A549 (cell line): Measurements from ENCODE around the gene LRRC51. TPM values are rescaled to one million over a fixed set of nuclear protein-coding genes. Genes with fewer than 3 reads are reported as not detected.

Experiments used
- ATAC-seq, 2 experiments: fragments of 200-7000 bp in 1 of 2; fragments of >200 bp in 1 of 2; cut with Nextera tagmentation in 1 of 2; cut with Tn5 transposase in 1 of 2; 3 replicates each; pipeline versions ENCODE4 v1.8.0 to v1.9.1; 2018 to 2020; ENCODE audit warnings: mild to moderate bottlenecking in 1 of 2, moderate library complexity in 1 of 2
- CTCF ChIA-PET: fragments of 300-600 bp; sonication (Branson Sonifier 250); formaldehyde crosslinking; extraction: SDS; loops from one replicate; lab custom pipeline; 2021; ENCODE audit warnings: antibody characterized with exemption, inconsistent platforms; lab: Yijun Ruan, JAX
- POLR2A ChIA-PET: fragments of 350-600 bp; formaldehyde crosslinking; extraction: SDS; loops from one replicate; lab custom pipeline; 2021; ENCODE audit warnings: antibody characterized with exemption, inconsistent platforms; lab: Yijun Ruan, JAX
- DNase-seq, 2 experiments: peaks; one replicate each; pipeline versions ENCODE4 v3.0.0 to v3.0.0-alpha.2; 2011 to 2016; ENCODE audit warnings: low read depth in 1 of 2, low spot score in 1 of 2
- FAIRE-seq: peaks from 2 replicates; lab custom pipeline; 2011; peaks lifted over from hg19 to GRCh38; lab: Jason Lieb, UNC
- H3K27ac ChIP-seq, 2 experiments: fragments of >200 bp; sonication (Bioruptor Twin); formaldehyde crosslinking; 3 replicates each; pipeline ENCODE4 v1.5.1; 2016 to 2017
- H3K4me1 ChIP-seq: fragments of >200 bp; sonication (Bioruptor Twin); formaldehyde crosslinking; 3 replicates; pipeline ENCODE4 v1.6.1; 2016
- H3K4me2 ChIP-seq: fragments of >200 bp; sonication (Bioruptor Twin); formaldehyde crosslinking; 3 replicates; pipeline ENCODE4 v1.6.1; 2016
- H3K4me3 ChIP-seq: fragments of >200 bp; sonication (Bioruptor Twin); formaldehyde crosslinking; 3 replicates; pipeline ENCODE4 v1.5.1; 2016
- H3K9me3 ChIP-seq: fragments of >200 bp; sonication (Bioruptor Twin); formaldehyde crosslinking; 3 replicates; pipeline ENCODE4 v1.6.1; 2016
- BCL3 ChIP-seq: fragments of >200 bp; sonication (Bioruptor Twin); formaldehyde crosslinking; IDR thresholded peaks from 3 replicates; pipeline ENCODE4 v1.6.1; 2016
- BHLHE40 ChIP-seq: IDR thresholded peaks from 2 replicates; pipeline ENCODE4 v1.6.1; 2012; ENCODE audit warnings: low read depth, low read length, inconsistent platforms
- CBX8 ChIP-seq: fragments of 200-600 bp; sonication (generic); IDR thresholded peaks from 2 replicates; pipeline ENCODE4 v1.6.1; 2016
- CEBPB ChIP-seq, 2 experiments: fragments of >200 bp in 1 of 2; sonication (Bioruptor Twin) in 1 of 2; formaldehyde crosslinking in 1 of 2; IDR thresholded peaks; 2 replicates each; pipeline ENCODE4 v1.6.1; 2012 to 2016
- CHD4 ChIP-seq: fragments of 200-600 bp; sonication (generic); IDR thresholded peaks from 2 replicates; pipeline ENCODE4 v1.6.1; 2016; ENCODE audit warnings: antibody characterized with exemption, mild to moderate bottlenecking, borderline replicate concordance
- EHF ChIP-seq: fragments of 250-450 bp; sonication (Bioruptor Pico); IDR thresholded peaks from 2 replicates; pipeline ENCODE4 v1.5.0; 2020; ENCODE audit warnings: mild to moderate bottlenecking
- EP300 ChIP-seq, 2 experiments: fragments of >200 bp; sonication (Bioruptor Twin); formaldehyde crosslinking; IDR thresholded peaks; 2 replicates in 1 of 2; 3 replicates in 1 of 2; pipeline ENCODE4 v1.6.1; 2016 to 2017
- ESRRA ChIP-seq: fragments of 150-350 bp; IDR thresholded peaks from 2 replicates; pipeline ENCODE4 v1.6.1; 2014; ENCODE audit warnings: mild to moderate bottlenecking, low read length, borderline replicate concordance
- FOXS1 ChIP-seq: fragments of 250-450 bp; sonication (Bioruptor Pico); IDR thresholded peaks from 2 replicates; pipeline ENCODE4 v1.5.0; 2020; ENCODE audit warnings: mild to moderate bottlenecking, moderate library complexity
- HDAC2 ChIP-seq: fragments of 200-600 bp; sonication (generic); IDR thresholded peaks from 2 replicates; pipeline ENCODE4 v1.6.1; 2016
- HMGXB4 ChIP-seq: fragments of 250-450 bp; sonication (Bioruptor Pico); IDR thresholded peaks from 2 replicates; pipeline ENCODE4 v1.5.0; 2021; ENCODE audit warnings: mild to moderate bottlenecking, moderate library complexity, borderline replicate concordance
- HOXA7 ChIP-seq: fragments of 250-450 bp; sonication (Bioruptor Pico); IDR thresholded peaks from 2 replicates; pipeline ENCODE4 v1.5.0; 2020; ENCODE audit warnings: mild to moderate bottlenecking, moderate library complexity
- JUNB ChIP-seq: fragments of >200 bp; sonication (Bioruptor Twin); formaldehyde crosslinking; IDR thresholded peaks from 2 replicates; pipeline ENCODE4 v1.6.1; 2016
- MAFK ChIP-seq: fragments of 450-650 bp; IDR thresholded peaks from 2 replicates; pipeline ENCODE4 v1.6.1; 2014; ENCODE audit not compliant: partially characterized antibody
- MAZ ChIP-seq: fragments of 150-350 bp; IDR thresholded peaks from 2 replicates; pipeline ENCODE4 v1.6.1; 2014; ENCODE audit warnings: antibody characterized with exemption, low read depth, low read length, borderline replicate concordance
- NFE2L2 ChIP-seq: fragments of 150-350 bp; conservative IDR thresholded peaks from 2 replicates; pipeline ENCODE4 v1.6.1; 2014; ENCODE audit warnings: low read length
- NR3C1 ChIP-seq: fragments of >200 bp; sonication (Bioruptor Twin); formaldehyde crosslinking; IDR thresholded peaks from 3 replicates; pipeline ENCODE4 v1.6.1; 2017
- PBX3 ChIP-seq: IDR thresholded peaks from 2 replicates; pipeline ENCODE4 v1.6.1; 2012
- PHF8 ChIP-seq: fragments of 200-600 bp; sonication (generic); IDR thresholded peaks from 2 replicates; pipeline ENCODE4 v1.6.1; 2016; ENCODE audit warnings: low read depth, mild to moderate bottlenecking, antibody characterized with exemption, moderate library complexity, borderline replicate concordance
- POLR2A ChIP-seq: IDR thresholded peaks from 2 replicates; pipeline ENCODE4 v1.6.1; 2012; ENCODE audit warnings: mild to moderate bottlenecking, low read length
- POLR2AphosphoS2 ChIP-seq: conservative IDR thresholded peaks from 2 replicates; pipeline ENCODE4 v1.6.1; 2012; ENCODE audit warnings: low read length, improper control_type of control experiment, inconsistent platforms
- RAD21 ChIP-seq, 2 experiments: fragments of >200 bp in 1 of 2; sonication (Bioruptor Twin) in 1 of 2; formaldehyde crosslinking in 1 of 2; IDR thresholded peaks in 1 of 2; conservative IDR thresholded peaks in 1 of 2; 2 replicates in 1 of 2; 3 replicates in 1 of 2; pipeline ENCODE4 v1.6.1; 2012 to 2018; ENCODE audit warnings: inconsistent platforms in 1 of 2
- RARB ChIP-seq: fragments of 250-450 bp; sonication (Bioruptor Pico); IDR thresholded peaks from 2 replicates; pipeline ENCODE4 v1.8.0; 2021; ENCODE audit warnings: mild to moderate bottlenecking, moderate library complexity
- RCOR1 ChIP-seq: fragments of 150-350 bp; IDR thresholded peaks from 2 replicates; pipeline ENCODE4 v1.6.1; 2014; ENCODE audit warnings: antibody characterized with exemption, low read length, low read depth
- SMC3 ChIP-seq: fragments of >200 bp; sonication (Bioruptor Twin); formaldehyde crosslinking; IDR thresholded peaks from 3 replicates; pipeline ENCODE4 v1.6.1; 2018; ENCODE audit warnings: inconsistent platforms
- SREBF2 ChIP-seq: fragments of 450-650 bp; IDR thresholded peaks from 2 replicates; pipeline ENCODE4 v1.6.1; 2014; ENCODE audit warnings: mild to moderate bottlenecking, moderate library complexity
- TP53 ChIP-seq: fragments of 250-450 bp; sonication (Bioruptor Pico); IDR thresholded peaks from 2 replicates; pipeline ENCODE4 v1.5.0; 2021; ENCODE audit warnings: mild to moderate bottlenecking, moderate library complexity
- ZFP36 ChIP-seq: fragments of 450-650 bp; IDR thresholded peaks from 2 replicates; pipeline ENCODE4 v1.6.1; 2014; ENCODE audit warnings: borderline replicate concordance; ENCODE audit not compliant: partially characterized antibody
- WGBS: methylation state at CpG from one replicate; pipeline ENCODE4 v1.1.6; 2017; ENCODE audit errors: missing lambda C conversion rate; 5-methylcytosine and 5-hydroxymethylcytosine counted together
- polyA plus RNA-seq, 4 experiments: library from polyadenylated mRNA; depleted of rRNA in 3 of 4; stranded (reverse); fragments of >200 nt; fragmentation: RNase III in 1 of 4; extraction: RNeasy Plus Mini Kit Qiagen cat#74134 plus additional on column Dnase treatment in 1 of 4; gene quantifications; 2 replicates in 3 of 4; 3 replicates in 1 of 4; pipeline ENCODE4 v1.2.3, GENCODE V29; 2011 to 2017
- TF ChIP-seq, protein P1 (sequence below): IDR thresholded peaks from 2 replicates; pipeline ENCODE4 v1.6.1; 2012; ENCODE audit warnings: low read depth, borderline replicate concordance
- TF ChIP-seq, protein P2 (sequence below): fragments of 250-450 bp; sonication (Bioruptor Pico); IDR thresholded peaks from 2 replicates; pipeline ENCODE4 v1.5.0; 2020; ENCODE audit warnings: low read depth, mild to moderate bottlenecking, moderate library complexity
- TF ChIP-seq, protein P3 (sequence below): fragments of 450-650 bp; IDR thresholded peaks from 2 replicates; pipeline ENCODE4 v1.6.1; 2014; ENCODE audit warnings: antibody characterized with exemption

The LRRC51 gene
- polyA plus RNA-seq, 2 of the 4 experiments (the other 2 are of a cell fraction), result 8.2 to 14.3 TPM

- DNase-seq (no peak), FAIRE-seq (no peak), ATAC-seq (no peak)
- TF ChIP-seq SMC3 (no peak), JUNB (no peak), TP53 (no peak), RARB (CRISPR knock-in tag) (no peak), EP300 (IDR thresholded peaks at IDR 0.05) (no peak), EHF (CRISPR knock-in tag) (no peak), PBX3 (no peak), MAFK (no peak), POLR2AphosphoS2 (no peak), BCL3 (no peak), BHLHE40 (no peak), HDAC2 (no peak), RAD21 (conservative IDR thresholded peaks at IDR 0.05 in 1 of 2, IDR thresholded peaks at IDR 0.05 in 1 of 2) (no peak), HOXA7 (no peak), CHD4 (no peak), ZFP36 (no peak), ESRRA (no peak)
- TF ChIP-seq, protein P1, sequence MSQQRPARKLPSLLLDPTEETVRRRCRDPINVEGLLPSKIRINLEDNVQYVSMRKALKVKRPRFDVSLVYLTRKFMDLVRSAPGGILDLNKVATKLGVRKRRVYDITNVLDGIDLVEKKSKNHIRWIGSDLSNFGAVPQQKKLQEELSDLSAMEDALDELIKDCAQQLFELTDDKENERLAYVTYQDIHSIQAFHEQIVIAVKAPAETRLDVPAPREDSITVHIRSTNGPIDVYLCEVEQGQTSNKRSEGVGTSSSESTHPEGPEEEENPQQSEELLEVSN, result no peak
- TF ChIP-seq, protein P2, sequence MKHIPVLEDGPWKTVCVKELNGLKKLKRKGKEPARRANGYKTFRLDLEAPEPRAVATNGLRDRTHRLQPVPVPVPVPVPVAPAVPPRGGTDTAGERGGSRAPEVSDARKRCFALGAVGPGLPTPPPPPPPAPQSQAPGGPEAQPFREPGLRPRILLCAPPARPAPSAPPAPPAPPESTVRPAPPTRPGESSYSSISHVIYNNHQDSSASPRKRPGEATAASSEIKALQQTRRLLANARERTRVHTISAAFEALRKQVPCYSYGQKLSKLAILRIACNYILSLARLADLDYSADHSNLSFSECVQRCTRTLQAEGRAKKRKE, result no peak
- Histone ChIP-seq H3K27ac (no peak overlapping the region), H3K4me2 (no peak overlapping the region), H3K4me1 (no peaks in the 10 kb centered on the region), H3K9me3 (no peaks in the 10 kb centered on the region), H3K4me3 (no peak overlapping the region)
- CTCF ChIA-PET, result interaction anchor here (0.6 to 4.8 kb wide), 6 partner anchors 10 to 73 kb away, joined by 3 to 27 read pairs (median 3); no protein-coding TSS in a partner anchor
- 62% methylated on average over 2 of the region's 2 CpGs for WGBS
- POLR2A ChIA-PET, result no interaction called here
Observed at GRCh38 chr11:72120930-72121329, 40.3 kb downstream of the LRRC51 start.

DNA sequence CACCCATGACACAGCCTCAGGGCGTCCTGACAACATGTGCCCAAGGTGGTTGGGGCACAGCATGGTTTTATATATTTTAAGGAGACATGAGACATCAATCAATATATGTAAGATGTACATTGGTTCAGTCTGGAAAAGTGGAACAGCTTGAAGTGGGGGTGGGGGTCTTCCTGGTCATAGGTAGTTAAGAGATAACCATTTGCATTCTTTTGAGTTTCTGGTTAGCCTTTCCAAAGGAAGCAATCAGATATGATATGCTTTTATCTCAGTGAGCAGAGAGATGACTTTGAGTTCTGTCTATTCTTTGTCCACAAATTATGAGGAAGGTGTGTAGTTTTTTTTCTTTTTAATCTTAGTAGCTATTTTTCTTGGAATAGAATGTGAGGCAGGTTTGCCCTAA is 42.0 kb downstream of the LRRC51 start:
- POLR2A ChIA-PET, result interaction anchor here (1.7 kb wide), 1 partner anchor 10 kb away, joined by 4 read pairs; the partner anchor contains the start of gene ANAPC15

More for the DNA sequence above, 42.0 kb downstream of the LRRC51 start:
- no peaks in the 10 kb centered on the region for H3K9me3 ChIP-seq
- FAIRE-seq (no peak), ATAC-seq (no peak), DNase-seq (no peak)
- CTCF ChIA-PET, result interaction anchor here (1.0 to 4.8 kb wide), 4 partner anchors 12 to 61 kb away, joined by 3 to 27 read pairs (median 5); no protein-coding TSS in a partner anchor
- H3K4me2 ChIP-seq, result no peak overlapping the region
- no peak overlapping the region for H3K4me3 ChIP-seq
- TF ChIP-seq PHF8 (no peak), POLR2AphosphoS2 (no peak), FOXS1 (CRISPR knock-in tag) (no peak), NFE2L2 (no peak), CBX8 (no peak), SREBF2 (no peak), POLR2A (no peak), EP300 (IDR thresholded peaks at IDR 0.05) (no peak), MAZ (no peak), HMGXB4 (CRISPR knock-in tag) (no peak), CEBPB (IDR thresholded peaks at IDR 0.05) (no peak), ZFP36 (no peak), NR3C1 (no peak), RCOR1 (no peak)
- TF ChIP-seq, protein P3, sequence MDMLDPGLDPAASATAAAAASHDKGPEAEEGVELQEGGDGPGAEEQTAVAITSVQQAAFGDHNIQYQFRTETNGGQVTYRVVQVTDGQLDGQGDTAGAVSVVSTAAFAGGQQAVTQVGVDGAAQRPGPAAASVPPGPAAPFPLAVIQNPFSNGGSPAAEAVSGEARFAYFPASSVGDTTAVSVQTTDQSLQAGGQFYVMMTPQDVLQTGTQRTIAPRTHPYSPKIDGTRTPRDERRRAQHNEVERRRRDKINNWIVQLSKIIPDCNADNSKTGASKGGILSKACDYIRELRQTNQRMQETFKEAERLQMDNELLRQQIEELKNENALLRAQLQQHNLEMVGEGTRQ, result no peak
- WGBS, result 41% methylated on average over 1 of the region's 1 CpG
- no peaks in the 10 kb centered on the region for H3K4me1 ChIP-seq
- H3K27ac ChIP-seq, result no peak overlapping the region
